GM19372 (cell line): ENCODE measurements around the gene RFX3.

Experiments
- ATAC-seq: cut with Tn5 transposase; IDR thresholded peaks from one replicate; pipeline ENCODE4 v1.9.1; 2021; ENCODE audit warnings: mild to moderate bottlenecking, low read depth, moderate library complexity; ENCODE audit not compliant: unreplicated experiment

Gene RFX3

GRCh38 chr9:3479514-3480352 is 46.1 kb downstream of the RFX3 start:
- ATAC-seq, result peak; percentile 41

DNA sequence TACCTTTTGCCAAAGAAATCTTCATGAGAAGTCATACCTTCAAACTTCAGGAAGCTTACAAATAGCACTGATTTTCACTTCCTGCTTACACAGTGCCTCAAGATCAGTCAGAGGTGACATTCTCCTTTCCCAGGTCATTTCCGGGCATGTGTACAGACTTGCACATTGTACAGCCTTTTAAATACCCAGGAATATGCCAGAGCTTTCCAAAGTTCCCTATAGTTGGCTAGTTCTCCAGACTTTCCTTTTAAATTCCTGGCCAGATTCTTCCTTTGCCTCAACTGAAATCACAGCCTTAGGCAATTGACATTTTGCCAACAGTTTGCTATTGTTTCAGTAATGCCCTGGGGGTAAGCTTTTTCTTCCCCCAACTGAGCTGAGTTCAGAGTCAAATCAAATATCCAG is 47.2 kb downstream of the RFX3 start:
- ATAC-seq, result peak; percentile 29

- ATAC-seq, result no peak
Observed at GRCh38 chr9:3477236-3477834, 48.5 kb downstream of the RFX3 start.

DNA sequence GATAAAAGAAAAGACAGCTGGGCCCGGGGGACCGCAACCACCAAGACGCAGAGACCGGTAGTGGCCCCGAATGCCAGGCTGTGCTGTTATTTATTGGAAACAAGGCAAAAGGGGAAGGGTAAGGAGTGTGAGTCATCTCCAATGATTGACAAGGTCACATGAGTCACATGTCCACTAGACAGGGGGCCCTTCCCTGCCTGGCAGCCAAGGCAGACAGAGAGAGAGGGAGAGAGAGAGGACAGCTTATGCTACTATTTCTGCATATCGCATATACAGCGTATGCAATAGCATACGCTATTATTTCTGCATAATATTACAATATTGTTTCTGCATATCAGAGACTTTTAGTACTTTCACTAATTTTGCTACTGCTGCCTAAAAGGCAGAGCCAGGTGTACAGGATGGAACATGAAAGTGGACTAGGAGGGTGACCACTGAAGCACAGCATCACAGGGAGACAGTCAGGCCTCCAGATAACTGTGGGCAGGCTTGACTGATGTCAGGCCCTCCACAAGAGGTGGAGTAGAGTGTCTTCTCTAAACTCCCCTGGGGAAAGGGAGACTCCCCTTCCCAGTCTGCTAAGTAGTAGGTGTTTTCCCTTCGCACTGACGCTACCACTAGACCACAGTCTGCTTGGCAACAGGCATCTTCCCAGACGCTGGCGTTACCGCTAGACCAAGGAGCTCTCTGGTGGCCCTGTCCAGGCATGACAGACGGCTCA is 50.3 kb downstream of the RFX3 start:
- ATAC-seq, result no peak

DNA sequence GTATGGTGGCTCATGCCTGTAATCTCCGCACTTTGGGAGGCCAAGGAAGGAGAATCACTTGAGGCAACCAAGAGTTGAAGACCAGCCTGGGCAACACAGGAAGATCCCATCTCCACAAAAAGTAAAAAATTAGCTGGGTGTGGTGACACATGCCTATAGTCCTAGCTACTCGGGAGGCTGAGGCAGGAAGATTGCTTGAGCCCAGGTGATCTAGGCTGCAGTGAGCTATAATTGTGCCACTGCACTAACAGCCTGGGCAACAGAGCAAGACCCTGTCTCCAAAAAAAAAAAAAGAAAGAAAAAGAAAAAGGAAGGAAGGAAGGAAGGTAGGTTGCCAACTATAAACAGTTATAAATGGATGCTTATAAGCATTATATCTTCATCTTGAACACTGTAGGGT is 51.0 kb downstream of the RFX3 start:
- no peak for ATAC-seq

DNA sequence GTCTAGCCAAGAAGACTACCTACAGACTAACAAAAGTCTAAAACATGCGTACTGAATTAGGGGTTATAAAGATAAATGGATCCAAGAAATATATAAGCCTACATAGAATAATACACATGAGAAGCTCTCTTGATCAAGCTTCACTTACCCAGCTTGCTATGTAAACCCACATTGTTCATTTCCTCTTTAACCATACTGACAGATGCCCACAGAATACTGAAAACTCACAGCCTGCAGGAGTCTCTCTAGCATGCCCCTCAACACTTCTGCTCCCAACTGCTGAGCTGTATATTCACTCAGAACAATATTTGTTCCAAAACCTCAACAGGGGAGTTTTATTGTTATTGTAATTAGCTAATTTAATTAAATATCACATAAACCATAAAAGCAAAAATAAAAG is 52.4 kb downstream of the RFX3 start:
- ATAC-seq, result no peak

GRCh38 chr9:3471883-3472282 is 53.9 kb downstream of the RFX3 start:
- no peak for ATAC-seq

GRCh38 chr9:3468421-3469205 is 57.2 kb downstream of the RFX3 start:
- ATAC-seq, result no peak

DNA sequence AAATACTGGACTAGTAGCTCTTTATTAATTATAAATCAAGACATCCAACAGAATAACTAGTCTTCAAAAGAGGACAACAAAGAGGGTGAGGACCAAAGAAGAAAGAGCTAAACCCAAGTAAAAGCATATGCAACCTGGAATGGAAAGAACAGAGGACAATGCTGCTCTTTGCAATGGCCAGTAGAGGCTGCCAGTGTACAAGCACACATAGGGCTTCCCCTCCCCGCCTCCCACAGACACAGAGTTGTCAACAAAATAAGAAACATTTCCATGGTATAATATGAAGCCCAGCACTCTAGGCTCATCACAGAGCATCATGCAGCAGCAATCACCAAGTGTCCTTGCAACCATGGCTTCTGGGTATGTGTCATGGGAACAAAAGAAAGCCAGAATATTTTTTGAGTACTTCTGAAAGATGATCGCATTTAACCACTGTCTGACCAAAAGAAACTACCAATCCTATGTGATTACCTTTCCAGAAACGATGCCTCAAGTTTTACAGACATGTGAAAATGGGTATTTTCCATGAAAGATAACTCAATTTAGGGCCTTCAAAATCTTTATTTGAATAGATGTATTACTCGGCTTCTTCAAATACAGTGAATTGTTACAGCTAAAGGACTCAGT is 58.1 kb downstream of the RFX3 start:
- peak; percentile 95 for ATAC-seq

- no peak for ATAC-seq
Observed at GRCh38 chr9:3464033-3464638, 61.7 kb downstream of the RFX3 start.

GRCh38 chr9:3458806-3459475 is 66.9 kb downstream of the RFX3 start:
- ATAC-seq, result no peak

- no peak for ATAC-seq
Observed at GRCh38 chr9:3457175-3457574, 68.6 kb downstream of the RFX3 start.

GRCh38 chr9:3455717-3456116 is 70.1 kb downstream of the RFX3 start:
- ATAC-seq, result no peak

DNA sequence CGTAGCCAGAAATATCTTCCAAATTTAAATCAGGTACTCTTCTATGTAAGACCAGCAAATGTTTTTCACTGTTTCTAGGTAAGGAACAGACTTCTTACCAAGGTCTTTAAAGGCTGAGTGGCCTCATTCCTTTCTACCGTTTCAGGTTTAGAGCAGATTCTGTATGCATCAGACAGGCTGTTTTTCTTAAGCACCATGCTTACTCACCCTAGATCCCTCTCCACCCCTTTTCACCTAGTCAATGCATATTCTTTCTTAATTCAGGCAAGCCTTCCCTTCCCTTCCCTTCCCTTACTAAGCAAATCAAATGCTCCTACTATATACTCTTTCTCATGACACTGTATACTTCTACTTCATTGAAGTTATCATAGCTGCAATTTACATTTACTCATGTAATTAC is 70.7 kb downstream of the RFX3 start:
- ATAC-seq, result no peak

DNA sequence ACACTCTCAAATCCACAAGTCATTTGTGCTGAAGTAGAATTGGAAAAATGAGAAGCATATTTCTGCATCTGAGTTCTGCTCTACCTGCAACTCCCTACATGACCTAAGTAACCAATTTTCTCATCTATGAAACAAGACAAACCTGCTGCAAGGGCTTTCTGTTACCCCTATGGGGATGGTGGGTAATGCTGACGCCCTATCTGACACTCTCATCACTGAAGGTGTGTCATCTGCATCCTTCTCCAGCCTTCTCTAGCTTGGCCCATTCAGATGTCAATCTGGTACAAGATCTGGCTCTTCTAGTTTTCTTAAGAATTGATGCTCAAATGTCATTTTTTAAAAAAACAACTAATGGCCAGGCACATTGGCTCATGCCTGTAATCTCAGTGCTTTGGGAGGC is 73.8 kb downstream of the RFX3 start:
- no peak for ATAC-seq

DNA sequence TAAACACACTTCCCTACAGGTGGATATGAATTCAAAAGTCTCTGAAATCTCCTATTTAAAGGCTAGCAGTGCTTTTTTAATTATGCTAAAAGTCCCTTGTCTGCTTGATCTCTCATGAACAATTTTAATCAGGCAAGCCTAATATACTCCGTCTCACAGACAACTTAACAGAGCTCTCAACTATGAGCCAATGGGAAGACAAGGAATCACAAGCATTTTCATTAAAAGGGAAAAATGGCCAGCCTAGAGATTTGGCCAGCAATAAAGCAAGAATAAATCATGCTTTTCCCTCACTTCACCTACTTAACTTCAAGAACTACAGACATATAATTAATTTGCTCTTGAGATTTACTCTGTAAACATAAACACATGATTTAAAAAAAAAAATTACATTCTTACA is 78.0 kb downstream of the RFX3 start:
- ATAC-seq, result no peak

DNA sequence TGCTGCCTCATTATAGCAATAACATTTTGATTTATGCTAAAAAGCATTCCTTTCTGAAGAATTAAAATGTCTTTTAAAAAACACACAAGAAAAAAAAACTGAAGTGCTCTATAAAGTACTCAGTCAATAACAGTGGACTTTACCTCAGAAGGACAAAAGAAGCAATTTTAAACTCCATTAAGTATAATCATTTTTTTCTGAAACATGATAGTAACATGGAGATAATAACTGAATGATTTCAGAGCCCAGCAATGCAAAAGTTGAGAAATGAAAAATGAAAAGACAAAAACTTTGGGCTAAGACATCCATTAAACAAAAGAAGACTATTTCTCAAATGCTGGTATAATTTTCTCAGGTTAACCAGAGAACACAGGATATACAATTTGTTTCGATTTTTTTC is 78.7 kb downstream of the RFX3 start:
- ATAC-seq, result no peak

GRCh38 chr9:3446313-3446712 is 79.5 kb downstream of the RFX3 start:
- ATAC-seq, result no peak

- no peak for ATAC-seq
Observed at GRCh38 chr9:3444016-3444415, 81.8 kb downstream of the RFX3 start.
